Left lung (tissue), 10 donors: Measurements from ENCODE around the gene ZNF274. TPM values are rescaled to one million over a fixed set of nuclear protein-coding genes. Genes with fewer than 3 reads are reported as not detected.

Experiments
- ATAC-seq: fragments of 200-7000 bp; cut with Tn5 transposase; one replicate; pipeline ENCODE4 v1.9.1; 2020; ENCODE audit warnings: moderate library complexity
- DNase-seq, 4 donors: peaks; one replicate each; pipeline ENCODE4 v3.0.0-alpha.2; 2013 to 2020
- H3K27ac ChIP-seq, 2 donors: fragments of 200-600 bp; sonication (generic) in 1 of 2; one replicate each; pipeline versions ENCODE4 v1.5.0 to v1.8.0; 2020 to 2021
- H3K27me3 ChIP-seq, 2 donors: fragments of 200-600 bp; sonication (generic) in 1 of 2; one replicate each; pipeline versions ENCODE4 v1.5.0 to v1.8.0; 2020 to 2021
- H3K36me3 ChIP-seq, 2 donors: fragments of 200-600 bp; sonication (generic) in 1 of 2; one replicate each; pipeline versions ENCODE4 v1.5.0 to v1.8.0; 2020 to 2021
- H3K4me1 ChIP-seq, 2 donors: fragments of 200-600 bp; one replicate each; pipeline ENCODE4 v1.8.0; 2021
- H3K4me3 ChIP-seq, 2 donors: fragments of 200-600 bp; sonication (generic) in 1 of 2; one replicate each; pipeline versions ENCODE4 v1.5.0 to v1.8.0; 2020 to 2021; ENCODE audit warnings: mild to moderate bottlenecking in 1 of 2
- H3K9me3 ChIP-seq, 2 donors: fragments of 200-600 bp; sonication (generic) in 1 of 2; one replicate each; pipeline versions ENCODE4 v1.5.0 to v1.8.0; 2020 to 2021
- CTCF ChIP-seq, 2 donors: fragments of 200-600 bp; sonication (generic) in 1 of 2; IDR thresholded peaks; one replicate each; pipeline versions ENCODE4 v1.5.0 to v1.8.0; 2021; ENCODE audit warnings: antibody characterized with exemption in 2 of 2
- intact Hi-C, 2 donors: fragments of 100-400 bp; cut with DNase I; formaldehyde crosslinking; loops; one replicate each; pipeline versions ENCODE4 v1.11.2 to v1.14.2; 2022
- polyA plus RNA-seq, 6 donors: library from polyadenylated mRNA; unstranded; fragments of 120-200 nt; gene quantifications; one replicate each; pipeline ENCODE4 v1.2.1, GENCODE V29; 2013; ENCODE audit not compliant: insufficient read length in 6 of 6
- total RNA-seq, 2 donors: library from RNA; stranded (reverse); fragmentation: NEBNext Ultra II Directional; extraction: Animal tissue kit (Norgen Biotek cat#: 25700); gene quantifications; one replicate each; pipeline ENCODE4 v1.2.1, GENCODE V29; 2021
- donor health status: DM: no; HTN: yes; CAD: no.
- donor health status: DM: no; HTN: no; CAD: no.

The ZNF274 gene
- total and polyA plus RNA-seq, 8 donors = 18.7 to 25.9 (median 21.8) TPM

DNA sequence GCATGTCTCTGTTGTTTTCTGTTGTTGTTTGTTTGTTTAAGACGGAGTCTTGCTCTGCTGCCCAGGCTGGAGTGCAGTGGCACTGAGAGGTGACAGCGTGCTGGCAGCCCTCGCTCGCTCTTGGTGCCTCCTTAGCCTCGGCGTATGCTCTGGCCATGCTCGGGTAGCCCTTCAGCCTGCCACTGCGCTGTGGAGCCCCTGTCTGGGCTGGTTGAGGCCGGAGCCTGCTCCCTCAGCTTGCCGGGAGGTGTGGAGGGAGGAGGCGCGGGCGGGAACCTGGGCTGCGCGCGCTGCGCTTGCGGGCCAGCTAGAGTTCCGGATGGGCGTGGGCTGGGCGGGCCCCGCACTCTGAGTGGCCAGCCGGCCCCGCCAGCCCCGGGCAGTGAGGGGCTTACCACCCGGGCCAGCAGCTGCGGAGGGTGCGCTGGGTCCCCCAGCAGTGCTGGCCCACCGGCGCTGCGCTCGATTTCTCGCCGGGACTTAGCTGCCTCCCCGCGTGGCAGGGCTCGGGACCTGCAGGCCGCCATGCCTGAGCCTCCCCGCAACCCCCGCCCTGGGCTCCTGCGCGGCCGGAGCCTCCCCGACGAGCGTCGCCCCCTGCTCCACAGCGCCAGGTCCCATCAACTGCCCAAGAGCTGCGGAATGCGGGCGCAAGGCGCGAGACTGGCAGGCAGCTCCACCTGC, 25.7 kb upstream of the ZNF274 start:
- Histone ChIP-seq H3K9me3 (peaks cover 0 to 44% of the 10 kb centered on the region in 2 donors), H3K36me3 (no peaks in the 10 kb centered on the region), H3K27ac (no peak overlapping the region), H3K4me1 (peaks cover 7 to 9% of the 10 kb centered on the region in 2 donors), H3K4me3 (no peak overlapping the region), H3K27me3 (no peaks in the 10 kb centered on the region)
- peak in 1 of 4 donors; percentile 64 for DNase-seq
- intact Hi-C loops = loop anchor here (5.0 to 10.0 kb wide), 2 partner anchors 132 to 420 kb away; no protein-coding TSS in a partner anchor
- no peak for TF ChIP-seq CTCF (IDR thresholded peaks at IDR 0.05)
- ATAC-seq = no peak

DNA sequence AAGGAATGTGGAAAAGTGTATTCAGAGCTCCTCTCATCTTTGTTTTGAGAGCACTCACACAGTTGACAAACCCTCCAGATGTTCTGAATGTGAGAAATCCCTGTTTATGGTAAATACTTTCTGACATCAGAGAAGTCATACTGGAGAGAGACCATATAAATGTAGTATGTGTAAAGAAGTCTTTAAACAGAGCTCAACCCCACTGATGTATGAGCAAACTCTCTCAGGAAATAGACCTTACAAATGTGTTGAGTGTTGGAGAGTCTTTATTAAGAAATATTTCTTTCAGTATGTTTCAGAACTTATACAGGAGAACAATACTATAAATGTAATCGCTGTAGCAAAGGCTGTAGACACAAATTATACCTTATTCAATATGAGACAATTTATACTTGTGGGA, 16.6 kb upstream of the ZNF274 start:
- DNase-seq (no peak), ATAC-seq (no peak)
- Histone ChIP-seq H3K4me1 (no peaks in the 10 kb centered on the region), H3K9me3 (peaks cover 11 to 100% of the 10 kb centered on the region in 2 donors), H3K27me3 (no peaks in the 10 kb centered on the region), H3K4me3 (no peak overlapping the region), H3K36me3 (no peaks in the 10 kb centered on the region), H3K27ac (no peak overlapping the region)
- no peak for TF ChIP-seq CTCF (IDR thresholded peaks at IDR 0.05)
- intact Hi-C loops = no loop called here

DNA sequence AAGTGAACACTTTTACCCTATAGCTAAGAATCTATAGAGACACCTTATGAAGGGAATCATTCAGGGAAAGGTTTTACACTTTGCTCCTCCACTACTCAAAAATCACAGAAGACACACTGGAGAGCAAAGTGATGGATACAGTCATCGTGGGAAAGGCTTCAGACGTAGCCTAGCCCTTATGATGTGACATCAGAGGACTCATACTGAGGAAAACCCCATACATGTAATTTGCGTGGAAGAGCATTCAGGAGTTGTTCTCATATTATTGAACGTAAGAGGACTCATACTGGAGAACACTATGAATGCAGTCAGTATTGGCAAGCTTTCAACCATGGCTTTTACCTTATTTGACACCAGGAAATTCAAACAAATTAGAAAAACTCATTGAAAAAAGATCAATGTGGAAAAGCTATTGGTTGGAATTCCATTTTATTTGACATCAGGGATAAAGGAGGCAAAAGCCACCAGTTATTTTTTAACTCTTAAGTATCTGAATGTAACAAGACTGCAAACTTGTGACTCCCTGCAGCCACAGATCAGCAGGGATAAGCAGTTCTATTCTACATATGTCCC, 16.1 kb upstream of the ZNF274 start:
- Histone ChIP-seq H3K27me3 (no peaks in the 10 kb centered on the region), H3K4me1 (no peaks in the 10 kb centered on the region), H3K36me3 (no peaks in the 10 kb centered on the region), H3K27ac (no peak overlapping the region), H3K4me3 (no peak overlapping the region), H3K9me3 (peaks cover 11 to 100% of the 10 kb centered on the region in 2 donors)
- no peak for ATAC-seq
- DNase-seq = no peak
- intact Hi-C loops = no loop called here
- no peak for TF ChIP-seq CTCF (IDR thresholded peaks at IDR 0.05)

GRCh38 chr19:58170860-58171259, 12.0 kb upstream of the ZNF274 start:
- Histone ChIP-seq H3K27me3 (no peaks in the 10 kb centered on the region), H3K4me1 (no peaks in the 10 kb centered on the region), H3K36me3 (no peaks in the 10 kb centered on the region), H3K9me3 (peaks cover 8 to 100% of the 10 kb centered on the region in 2 donors), H3K27ac (no peak overlapping the region), H3K4me3 (no peak overlapping the region)
- intact Hi-C loops = no loop called here
- ATAC-seq (no peak), DNase-seq (no peak)
- no peak for TF ChIP-seq CTCF (IDR thresholded peaks at IDR 0.05)

- TF ChIP-seq CTCF (IDR thresholded peaks at IDR 0.05) = peak in 1 of 2 donors; percentile 47
- Histone ChIP-seq H3K27ac (peak overlapping the region; percentile 98 to 99), H3K9me3 (peaks cover 7 to 92% of the 10 kb centered on the region in 2 donors), H3K27me3 (no peaks in the 10 kb centered on the region), H3K4me1 (peaks cover 0 to 11% of the 10 kb centered on the region in 2 donors), H3K4me3 (peak overlapping the region; percentile 71 to 92), H3K36me3 (peaks cover 0 to 72% of the 10 kb centered on the region in 2 donors)
- ATAC-seq (no peak), DNase-seq (peak in 1 of 4 donors; percentile 19)
- intact Hi-C loops = no loop called here
These were observed 822 bp upstream of the ZNF274 start for GRCh38 chr19:58181902-58182576.
